Subcutaneous adipose tissue (tissue), 4 donors: ENCODE measurements around the gene HBM. TPM values are rescaled to one million over a fixed set of nuclear protein-coding genes. Genes with fewer than 3 reads are reported as not detected.

Experiments
- total RNA-seq, 4 donors: library from RNA; depleted of rRNA; stranded (reverse); fragments of >200 nt; gene quantifications; one replicate each; pipeline ENCODE4 v1.1.0, GENCODE V29; 2016
- TF ChIP-seq, protein P1 (sequence below): fragments of 450-650 bp; IDR thresholded peaks from one replicate; pipeline ENCODE4 v1.5.1; 2016; ENCODE audit warnings: low read depth, mild to moderate bottlenecking, control low read depth, antibody characterized with exemption, moderate library complexity

The HBM gene
- total RNA-seq, 4 donors from 2014 or later: 1.3 to 2.4 TPM; not detected in 2

DNA sequence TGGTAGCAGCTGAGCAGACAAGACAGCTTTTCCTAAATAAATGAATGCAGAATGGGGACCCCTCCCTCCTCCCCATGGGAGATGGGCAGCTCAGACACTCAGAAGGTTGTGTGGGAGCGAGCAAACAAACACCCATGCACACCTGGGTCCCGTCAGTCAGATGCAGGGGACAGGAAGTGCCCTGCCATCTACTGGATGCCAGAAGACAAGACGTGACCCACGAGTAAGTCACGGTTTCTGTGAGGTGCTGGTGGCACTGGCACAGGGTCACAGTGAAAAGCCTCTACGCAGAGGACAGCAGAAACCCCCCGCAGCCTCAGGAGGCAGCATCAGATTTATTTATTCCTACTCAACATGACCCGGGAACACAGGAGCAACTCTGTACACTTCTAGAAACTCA, 22.9 kb downstream of the HBM start:
- TF ChIP-seq, protein P1, sequence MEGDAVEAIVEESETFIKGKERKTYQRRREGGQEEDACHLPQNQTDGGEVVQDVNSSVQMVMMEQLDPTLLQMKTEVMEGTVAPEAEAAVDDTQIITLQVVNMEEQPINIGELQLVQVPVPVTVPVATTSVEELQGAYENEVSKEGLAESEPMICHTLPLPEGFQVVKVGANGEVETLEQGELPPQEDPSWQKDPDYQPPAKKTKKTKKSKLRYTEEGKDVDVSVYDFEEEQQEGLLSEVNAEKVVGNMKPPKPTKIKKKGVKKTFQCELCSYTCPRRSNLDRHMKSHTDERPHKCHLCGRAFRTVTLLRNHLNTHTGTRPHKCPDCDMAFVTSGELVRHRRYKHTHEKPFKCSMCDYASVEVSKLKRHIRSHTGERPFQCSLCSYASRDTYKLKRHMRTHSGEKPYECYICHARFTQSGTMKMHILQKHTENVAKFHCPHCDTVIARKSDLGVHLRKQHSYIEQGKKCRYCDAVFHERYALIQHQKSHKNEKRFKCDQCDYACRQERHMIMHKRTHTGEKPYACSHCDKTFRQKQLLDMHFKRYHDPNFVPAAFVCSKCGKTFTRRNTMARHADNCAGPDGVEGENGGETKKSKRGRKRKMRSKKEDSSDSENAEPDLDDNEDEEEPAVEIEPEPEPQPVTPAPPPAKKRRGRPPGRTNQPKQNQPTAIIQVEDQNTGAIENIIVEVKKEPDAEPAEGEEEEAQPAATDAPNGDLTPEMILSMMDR: no peak

DNA sequence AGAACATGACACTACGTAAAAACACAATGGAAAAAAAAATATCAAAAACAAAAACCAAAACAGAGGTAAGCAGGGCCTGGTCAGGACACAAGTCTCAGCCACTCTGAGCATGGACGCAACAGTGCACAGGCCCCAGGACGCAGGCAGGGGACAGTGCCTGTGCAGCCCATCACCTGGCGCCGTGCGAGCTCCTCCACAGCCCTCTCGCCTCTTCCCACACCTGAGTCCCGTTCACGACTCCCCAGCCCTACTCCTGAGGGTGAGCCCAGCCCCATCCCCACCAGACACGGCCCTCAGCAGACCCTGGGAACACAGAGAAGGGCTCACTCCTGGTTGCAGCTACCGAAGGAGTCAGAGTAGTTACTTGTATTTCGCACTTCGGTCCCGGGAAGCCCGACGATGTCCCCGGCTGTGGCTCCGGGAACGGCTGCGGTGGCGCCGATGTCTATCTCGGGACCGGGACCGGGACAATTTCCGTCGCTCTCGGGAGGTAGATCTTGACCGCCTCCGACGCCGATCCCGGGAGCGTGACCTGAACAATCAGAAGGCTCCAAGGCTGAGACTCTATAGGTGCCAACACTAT, 23.9 kb downstream of the HBM start:
- TF ChIP-seq, protein P1: no peak

DNA sequence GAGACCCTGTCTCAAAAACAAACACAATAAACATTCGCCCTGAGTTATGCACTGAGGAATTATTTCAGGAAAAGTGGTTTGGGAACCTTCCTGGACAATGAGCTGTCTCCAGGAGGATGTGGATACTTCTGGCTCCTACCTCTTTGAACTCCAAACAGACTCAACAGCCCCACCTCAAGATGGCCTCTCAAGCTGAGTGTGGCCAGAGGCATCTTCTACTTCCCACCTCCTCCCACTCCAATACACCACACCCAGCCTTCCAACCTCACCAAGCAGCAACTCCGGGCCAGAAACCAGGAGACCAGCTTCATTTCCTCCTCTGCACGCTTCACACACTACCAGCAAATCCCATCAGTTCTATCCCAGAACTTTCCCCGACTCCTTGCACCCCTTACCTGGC, 26.1 kb downstream of the HBM start:
- TF ChIP-seq, protein P1: no peak

DNA sequence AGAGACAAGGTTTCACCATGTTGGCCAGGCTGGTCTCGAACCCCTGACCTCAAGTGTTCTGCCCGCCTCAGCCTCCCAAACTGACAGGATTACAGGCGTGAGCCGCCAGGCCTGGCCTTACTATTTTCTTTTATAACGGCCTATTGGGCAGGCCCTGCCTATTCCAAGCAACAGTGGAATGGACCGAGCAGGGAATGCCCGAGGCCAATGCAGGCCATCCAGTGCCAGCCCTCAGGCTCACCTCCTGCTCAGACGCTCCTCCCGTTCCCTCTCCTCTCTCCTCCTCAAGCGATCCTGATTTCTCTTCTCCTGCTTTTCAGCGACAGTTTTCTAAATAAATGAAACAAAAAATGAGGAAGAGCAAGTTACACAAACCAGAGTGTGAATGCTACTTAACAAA, 26.9 kb downstream of the HBM start:
- TF ChIP-seq, protein P1: no peak

DNA sequence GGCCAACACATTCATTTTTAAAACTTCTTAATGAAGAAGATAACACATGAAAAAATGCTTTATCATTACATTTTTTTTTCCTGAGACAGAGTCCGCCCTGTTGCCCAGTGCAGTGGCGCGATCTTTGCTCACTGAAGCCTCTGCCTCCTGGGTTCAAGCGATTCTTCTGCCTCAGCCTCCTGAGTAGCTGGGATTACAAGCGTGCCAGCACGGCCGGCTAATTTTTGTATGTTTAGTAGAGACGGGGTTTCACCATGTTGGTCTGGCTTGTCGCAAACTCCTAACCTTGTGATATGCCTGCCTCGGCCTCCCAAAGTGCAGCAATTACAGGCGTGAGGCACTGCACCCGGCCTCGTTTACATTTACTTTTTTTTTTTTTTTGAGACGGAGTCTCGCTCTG, 27.7 kb downstream of the HBM start:
- TF ChIP-seq, protein P1: no peak

DNA sequence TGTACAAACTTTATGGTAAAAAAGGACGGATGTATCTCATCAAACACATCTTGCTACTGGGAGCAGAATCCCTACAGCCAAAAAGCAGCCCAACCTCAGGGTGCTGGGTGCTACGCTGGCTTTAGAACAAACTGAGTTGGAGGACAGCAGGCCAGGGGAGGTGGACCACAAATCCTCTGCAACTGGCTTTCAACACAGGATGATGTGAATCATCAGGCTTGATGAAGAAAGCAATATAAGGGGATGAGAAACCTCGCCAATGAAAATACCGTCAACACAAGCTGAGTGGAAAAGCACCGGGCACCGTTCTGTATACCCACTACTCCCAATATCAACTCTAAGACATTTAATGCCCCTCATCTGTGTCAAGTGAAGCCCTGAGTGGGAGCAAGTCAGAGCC, 28.7 kb downstream of the HBM start:
- TF ChIP-seq, protein P1: no peak

DNA sequence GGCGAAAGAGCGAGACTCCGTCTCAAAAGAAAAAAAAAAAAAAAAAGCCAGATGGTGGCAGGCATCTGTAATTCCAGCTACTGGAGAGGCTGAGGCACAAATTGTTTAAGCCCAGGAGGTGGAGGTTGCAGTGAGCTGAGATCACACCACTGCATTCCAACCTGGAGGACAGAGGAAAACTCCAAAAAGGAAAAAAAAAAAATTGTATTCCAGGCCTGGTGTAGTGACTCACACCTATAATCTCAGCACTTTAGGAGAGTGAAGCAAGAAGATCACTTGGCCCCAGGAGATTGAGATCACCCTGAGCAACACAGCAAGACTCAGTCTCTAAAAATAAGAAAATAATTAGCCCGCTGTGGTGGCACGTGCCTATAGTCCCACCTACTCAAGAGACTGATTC, 34.6 kb downstream of the HBM start:
- TF ChIP-seq, protein P1: no peak
